Psoas muscle (tissue), 8 donors: Measurements from ENCODE around the gene SDHAF2. TPM values are rescaled to one million over a fixed set of nuclear protein-coding genes. Genes with fewer than 3 reads are reported as not detected.
"Not testable (repeated sequence)": the region's sequence is repeated elsewhere in the genome, so short reads cannot be mapped to it uniquely, and the experiment has no call there.

Source experiments
- ATAC-seq, 4 donors: fragments of 200-7000 bp; cut with Tn5 transposase; one replicate each; pipeline ENCODE4 v1.9.1; 2020; ENCODE audit warnings: moderate library complexity in 3 of 4, mild to moderate bottlenecking in 2 of 4
- DNase-seq, 2 donors: peaks; one replicate each; pipeline ENCODE4 v3.0.0-alpha.2; 2020
- H3K27ac ChIP-seq: fragments of 200-600 bp; one replicate; pipeline ENCODE4 v1.8.0; 2022
- H3K27me3 ChIP-seq, 3 donors: fragments of 200-600 bp in 1 of 3; one replicate each; pipeline versions ENCODE4 v1.6.1 to v1.8.0; 2013 to 2022; ENCODE audit warnings: low read length in 2 of 3, mild to moderate bottlenecking in 2 of 3, moderate library complexity in 1 of 3; ENCODE audit not compliant: insufficient read depth in 3 of 3
- H3K36me3 ChIP-seq, 2 donors: fragments of 200-600 bp in 1 of 2; one replicate each; pipeline versions ENCODE4 v1.6.1 to v1.8.0; 2013 to 2022; ENCODE audit warnings: low read depth in 1 of 2, mild to moderate bottlenecking in 1 of 2, moderate library complexity in 1 of 2; ENCODE audit not compliant: insufficient read depth in 1 of 2
- H3K4me1 ChIP-seq: fragments of 200-600 bp; one replicate; pipeline ENCODE4 v1.8.0; 2022
- H3K4me3 ChIP-seq: fragments of 200-600 bp; one replicate; pipeline ENCODE4 v1.8.0; 2022; ENCODE audit warnings: mild to moderate bottlenecking
- H3K9me3 ChIP-seq: fragments of 200-600 bp; one replicate; pipeline ENCODE4 v1.8.0; 2022
- WGBS, 3 donors: extraction: QIAGEN DNeasy Blood & Tissue Kit; methylation state at CpG; one replicate each; pipeline versions ENCODE4 v1.1.6 to v1.1.7; 2013; 5-methylcytosine and 5-hydroxymethylcytosine counted together
- intact Hi-C, 2 donors: fragments of 100-400 bp; cut with DNase I; formaldehyde crosslinking; loops; one replicate each; pipeline versions ENCODE4 v1.11.0 to v1.14.2; 2022
- long read RNA-seq, 2 donors: library from polyadenylated mRNA; unstranded; transcript quantifications; one replicate each; pipeline ENCODE4 v2.0.0, GENCODE V29; 2021
- polyA plus RNA-seq, 3 donors: library from polyadenylated mRNA; stranded (reverse); fragments of 200-250 nt; gene quantifications; one replicate each; pipeline ENCODE4 v1.2.3, GENCODE V29; 2013
- total RNA-seq, 4 donors: library from RNA; stranded (reverse); fragmentation: NEBNext Ultra II Directional in 2 of 4; extraction: Animal tissue kit (Norgen Biotek cat#: 25700) in 2 of 4; gene quantifications; one replicate each; pipeline versions ENCODE4 v1.2.1 to v1.2.4, GENCODE V29; 2021 to 2023
- TF ChIP-seq, protein P1 (sequence below): fragments of 200-600 bp; IDR thresholded peaks from one replicate; pipeline ENCODE4 v1.8.0; 2022; ENCODE audit warnings: antibody characterized with exemption
- donor health status: healthy with polysubstance abuse.
- donor health status: DM: no; HTN: no; CAD: no; lungs with moderate emphysema.
- donor health status: Bipolar disorder and iron deficiency.
- donor health status: healthy.
- donor health status: DM: yes; HTN: yes; CAD: no.
- donor health status: DM: no; HTN: no; CAD: no.
- donor health status: DM: no; HTN: no; CAD: no.
- donor health status: DM: yes; HTN: yes; CAD: no.

Gene SDHAF2
- total RNA-seq (10 to 100 TPM; 29.4 to 45.2 (median 33.7) TPM), polyA plus RNA-seq (100 to 1,000 TPM in 1 of 3 donors, 10 to 100 TPM in 2; 52.7 to 103 (median 84.4) TPM)
- long read RNA-seq, donor 1, transcript SDHAF2-201 (4 exons, 2,033 nt) = major isoform, 17 of 22 reads
- long read RNA-seq, donor 1, partial matches to known transcripts = 1 of 22 reads
- long read RNA-seq, donor 1, other reads (novel, unspliced or antisense) = 1 of 22 reads
- long read RNA-seq, donor 2, transcript SDHAF2-201 (4 exons, 2,033 nt) = major isoform, 51 of 72 reads
- long read RNA-seq, donor 2, partial matches to known transcripts = 0 of 72 reads
- long read RNA-seq, donor 2, other reads (novel, unspliced or antisense) = 14 of 72 reads

DNA sequence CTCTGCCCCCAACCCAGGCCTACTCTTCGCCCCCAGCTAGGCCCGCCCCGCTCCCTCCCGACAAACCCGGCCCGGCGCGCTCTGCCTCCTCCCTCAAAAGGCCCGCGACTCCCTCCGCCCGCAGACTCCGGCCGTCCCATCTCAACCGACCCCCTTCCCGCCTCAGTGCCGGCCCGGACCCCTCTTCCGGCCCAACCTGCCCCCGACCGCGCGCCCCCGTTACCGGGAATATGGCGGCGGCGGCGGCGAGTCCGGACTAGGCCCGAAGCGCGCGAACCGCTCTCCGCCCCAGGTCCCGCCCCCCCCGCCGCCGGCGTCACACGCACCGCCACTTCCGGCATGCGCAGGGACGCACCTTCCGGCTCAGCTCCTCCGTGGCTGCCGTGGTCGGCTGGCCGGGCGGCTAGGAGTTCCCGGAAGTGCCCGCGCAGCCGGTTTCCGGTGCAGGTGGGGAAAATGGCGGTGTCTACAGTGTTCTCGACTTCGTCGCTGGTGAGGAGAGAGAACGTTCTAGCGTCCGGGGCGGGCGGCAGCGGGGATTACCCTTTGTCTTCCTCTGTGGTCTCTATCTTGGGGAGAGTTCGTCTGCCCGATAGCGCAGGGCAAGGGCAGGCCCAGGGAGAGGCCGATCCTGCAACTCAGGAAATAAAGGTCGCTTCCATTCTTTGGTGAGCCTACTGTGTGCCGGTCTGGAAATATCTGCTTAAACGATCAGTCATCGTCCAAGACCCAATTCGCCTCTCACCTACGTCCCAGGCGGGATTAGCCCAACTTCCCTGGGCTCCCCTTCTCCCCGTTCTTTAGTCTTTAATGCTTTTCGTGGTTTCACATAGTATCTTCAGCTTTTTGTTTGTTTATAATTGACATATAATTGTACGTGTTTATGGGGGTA, at the start of gene SDHAF2, which contains the start of gene CPSF7:
SDHAF2 (plus strand) TSS at position 434 of the 892 bp plus-strand sequence; CDS start at position 457, 23 bp downstream.
CPSF7 (minus strand) TSS at position 285 of the 892 bp plus-strand sequence. CDS start 740 bp downstream, outside the sequence.
- ATAC-seq = peak; percentile 98
- intact Hi-C loops = no loop called here

DNA sequence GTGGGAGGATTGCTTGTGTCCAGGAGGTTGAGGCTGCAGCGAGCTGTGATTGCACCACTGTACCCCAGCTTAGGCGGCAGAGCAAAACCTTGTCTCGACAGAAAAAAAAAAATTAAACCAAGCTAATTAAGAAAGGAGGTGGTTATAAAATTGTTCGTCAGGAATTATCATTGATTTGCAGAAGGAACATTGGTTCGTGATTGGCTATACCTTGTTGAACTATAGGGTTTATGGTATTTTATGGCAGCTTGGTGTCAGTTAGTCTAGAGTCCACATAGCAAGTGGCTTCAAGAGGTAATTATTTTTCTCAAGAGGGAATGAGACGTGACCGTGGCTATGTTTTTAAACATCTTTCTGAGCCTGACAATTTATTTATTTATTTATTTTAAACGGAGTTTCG, 49.0 kb upstream of the SDHAF2 start:
- DNase-seq (no peak), ATAC-seq (no peak)
- Histone ChIP-seq H3K9me3 (no peaks in the 10 kb centered on the region), H3K4me3 (no peak overlapping the region), H3K4me1 (peaks cover 11% of the 10 kb centered on the region), H3K27me3 (no peaks in the 10 kb centered on the region), H3K36me3 (peaks cover 0 to 3% of the 10 kb centered on the region in 2 donors), H3K27ac (no peak overlapping the region)
- WGBS, 3 donors = 92 to 95% (median 95%) methylated on average over 9 of the region's 9 CpGs
- TF ChIP-seq, protein P1, sequence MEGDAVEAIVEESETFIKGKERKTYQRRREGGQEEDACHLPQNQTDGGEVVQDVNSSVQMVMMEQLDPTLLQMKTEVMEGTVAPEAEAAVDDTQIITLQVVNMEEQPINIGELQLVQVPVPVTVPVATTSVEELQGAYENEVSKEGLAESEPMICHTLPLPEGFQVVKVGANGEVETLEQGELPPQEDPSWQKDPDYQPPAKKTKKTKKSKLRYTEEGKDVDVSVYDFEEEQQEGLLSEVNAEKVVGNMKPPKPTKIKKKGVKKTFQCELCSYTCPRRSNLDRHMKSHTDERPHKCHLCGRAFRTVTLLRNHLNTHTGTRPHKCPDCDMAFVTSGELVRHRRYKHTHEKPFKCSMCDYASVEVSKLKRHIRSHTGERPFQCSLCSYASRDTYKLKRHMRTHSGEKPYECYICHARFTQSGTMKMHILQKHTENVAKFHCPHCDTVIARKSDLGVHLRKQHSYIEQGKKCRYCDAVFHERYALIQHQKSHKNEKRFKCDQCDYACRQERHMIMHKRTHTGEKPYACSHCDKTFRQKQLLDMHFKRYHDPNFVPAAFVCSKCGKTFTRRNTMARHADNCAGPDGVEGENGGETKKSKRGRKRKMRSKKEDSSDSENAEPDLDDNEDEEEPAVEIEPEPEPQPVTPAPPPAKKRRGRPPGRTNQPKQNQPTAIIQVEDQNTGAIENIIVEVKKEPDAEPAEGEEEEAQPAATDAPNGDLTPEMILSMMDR = no peak
- intact Hi-C loops = no loop called here

More for the DNA sequence above, at the start of gene SDHAF2, which contains the start of gene CPSF7:
- Histone ChIP-seq H3K9me3 (no peaks in the 10 kb centered on the region), H3K27ac (peak within 1 kb of the TSS; percentile 98), H3K4me3 (peak within 1 kb of the TSS; percentile 98), H3K36me3 (peaks cover 3 to 44% of the 10 kb centered on the region in 2 donors), H3K27me3 (no peaks in the 10 kb centered on the region), H3K4me1 (peaks cover 40% of the 10 kb centered on the region)
- DNase-seq = peak; percentile 98 to 99
- WGBS, 3 donors = 0% methylated on average over 54 to 82 of the region's 82 CpGs
- TF ChIP-seq, protein P1 = no peak

DNA sequence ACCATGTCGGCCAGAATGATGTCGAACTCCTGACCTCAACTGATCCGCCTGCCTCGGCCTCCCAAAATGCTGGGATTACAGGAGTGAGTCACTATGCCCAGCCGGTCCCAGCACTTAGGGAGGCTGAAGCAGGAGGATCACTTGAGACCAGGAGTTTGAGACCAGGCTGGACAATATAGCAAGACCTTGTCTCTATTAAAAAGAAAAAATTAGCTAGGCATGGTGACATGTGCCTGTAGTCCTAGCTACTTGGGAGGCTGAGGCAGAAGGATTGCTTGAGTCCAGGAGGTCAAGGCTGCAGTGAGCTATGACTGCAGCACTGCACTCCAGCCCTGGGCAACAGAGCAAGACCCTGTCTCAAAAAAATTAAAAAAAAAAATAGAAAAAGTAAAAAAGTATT, 46.1 kb upstream of the SDHAF2 start:
- not testable (repeated sequence) for H3K36me3 ChIP-seq, H3K9me3 ChIP-seq, ATAC-seq, H3K27ac ChIP-seq, H3K4me3 ChIP-seq, DNase-seq, H3K27me3 ChIP-seq, H3K4me1 ChIP-seq
- intact Hi-C loops = loop anchor here in 1 of 2 donors (2.0 kb wide), 1 partner anchor 47 kb away; no protein-coding TSS in a partner anchor
- 89 to 94% (median 90%) methylated on average over 5 of the region's 5 CpGs for WGBS, 3 donors

DNA sequence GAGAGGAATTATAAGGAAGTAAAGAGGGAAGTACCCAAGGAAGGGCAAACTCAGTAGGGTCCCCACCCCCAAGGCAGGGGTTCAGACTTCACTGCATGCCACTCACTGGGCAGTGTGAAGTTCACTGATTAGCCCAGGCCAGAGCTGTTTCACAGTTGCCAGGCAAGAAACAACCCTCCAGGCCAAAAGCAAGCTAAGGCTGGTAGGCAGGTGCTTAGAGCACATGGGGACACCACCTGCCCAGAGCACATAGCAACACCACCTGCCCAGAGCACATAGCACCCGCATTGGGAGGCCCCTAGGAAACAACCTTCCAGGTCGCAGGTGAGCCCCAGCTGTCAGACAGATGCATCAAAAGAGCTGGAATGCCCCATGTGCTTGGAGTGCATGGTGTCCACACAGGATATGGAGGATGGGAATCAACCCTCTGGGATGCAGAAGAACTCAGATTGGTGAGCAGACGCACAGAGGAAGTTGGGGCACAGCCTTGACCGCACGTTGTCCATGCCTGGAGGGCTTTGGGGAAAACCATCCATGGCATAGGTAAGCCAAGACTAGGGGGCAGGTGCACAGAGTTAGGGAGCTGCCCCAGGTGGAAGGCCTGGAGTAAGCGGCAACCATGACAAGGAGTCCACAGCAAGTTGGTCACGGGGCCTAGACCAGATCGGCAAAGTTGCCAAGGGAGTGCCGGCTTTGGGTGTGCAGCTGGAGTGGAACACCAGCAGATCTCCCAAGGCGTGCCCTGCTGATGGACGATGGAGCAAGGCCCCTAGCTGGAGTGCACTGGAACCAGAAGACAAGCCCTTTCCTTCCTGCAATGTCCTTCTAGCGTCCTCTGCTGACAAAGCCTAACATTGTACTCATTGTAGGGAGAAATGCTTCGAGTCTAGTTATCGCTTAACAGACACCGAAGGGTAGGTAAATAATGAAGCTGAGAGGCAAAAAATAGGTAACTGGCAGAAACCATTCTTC, 45.4 kb upstream of the SDHAF2 start:
- DNase-seq (no peak), ATAC-seq (peak; percentile 13 to 40 (median 19))
- H3K36me3 ChIP-seq = no peaks in the 10 kb centered on the region
- intact Hi-C loops = loop anchor here (1.0 to 2.0 kb wide), 2 partner anchors 48 kb away; no protein-coding TSS in a partner anchor
- WGBS, 3 donors = 71 to 85% (median 74%) methylated on average over 15 of the region's 15 CpGs
- H3K9me3 ChIP-seq = no peaks in the 10 kb centered on the region
- no peak overlapping the region for H3K27ac ChIP-seq
- TF ChIP-seq, protein P1 = no peak
- no peak overlapping the region for H3K4me3 ChIP-seq
- no peaks in the 10 kb centered on the region for H3K27me3 ChIP-seq
- peaks cover 5% of the 10 kb centered on the region for H3K4me1 ChIP-seq
